ENCODE results near the gene PITPNM3.

Gene PITPNM3

DNA sequence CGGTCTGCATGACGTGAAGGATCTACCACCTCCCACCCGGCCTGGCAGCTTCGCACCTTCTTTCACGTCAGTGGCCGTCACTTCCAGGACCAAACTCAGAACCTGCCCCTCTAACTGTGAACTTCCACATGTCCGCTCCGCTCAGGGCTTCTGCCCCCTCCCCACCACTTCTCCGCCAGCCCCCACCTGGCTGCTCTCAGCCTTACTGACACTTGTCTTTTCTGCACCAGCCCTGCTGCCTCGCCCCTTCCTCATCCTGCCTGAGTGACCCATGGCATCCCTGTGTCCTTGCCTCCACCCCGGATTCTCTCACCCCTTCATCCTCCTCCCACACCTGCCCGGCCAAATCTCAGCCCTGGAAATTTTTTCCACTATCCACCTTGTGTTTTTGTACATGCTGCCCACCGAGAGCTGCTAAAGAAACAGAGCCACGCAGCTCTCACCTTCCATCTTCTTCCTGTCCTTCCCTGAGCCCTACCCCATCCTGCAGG lies 97.8 kb downstream of the PITPNM3 start:
- DNase-seq = no peak

DNA sequence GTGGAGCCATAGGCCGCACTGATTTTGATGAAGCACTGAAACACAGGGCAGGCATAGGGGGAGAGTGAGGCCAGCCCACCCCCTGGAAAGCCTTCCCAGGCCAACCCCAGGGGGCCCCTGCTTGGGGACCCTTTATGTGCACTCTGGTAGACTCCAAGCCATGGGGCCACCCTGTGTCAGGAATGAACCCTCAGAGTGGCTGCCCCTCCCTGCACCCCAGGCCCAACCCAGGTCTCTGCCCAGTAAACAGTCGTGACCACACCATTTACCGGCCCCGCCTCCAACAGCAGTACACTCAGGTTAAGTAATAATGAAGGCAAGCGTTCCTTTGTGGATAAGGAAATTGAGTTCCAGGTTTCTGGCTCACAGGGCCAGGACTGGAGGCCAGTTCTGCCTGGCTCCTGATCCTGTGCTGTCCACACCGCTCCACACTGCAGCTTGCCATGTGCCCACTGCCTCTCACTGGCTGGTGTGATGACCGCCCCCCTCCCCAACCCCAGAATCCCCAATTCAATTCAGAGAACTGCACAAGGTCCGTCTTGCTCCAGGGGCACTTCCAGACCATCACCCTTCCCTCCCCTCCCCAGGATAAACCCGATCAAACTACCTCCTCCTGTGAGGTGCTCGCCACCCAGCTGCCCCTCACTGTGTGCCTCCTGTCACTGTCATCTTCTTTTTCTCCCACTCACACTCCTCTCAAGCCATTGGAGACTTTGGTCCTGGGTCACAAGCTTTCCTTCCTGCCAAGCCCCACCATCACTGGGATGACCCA lies 98.5 kb downstream of the PITPNM3 start:
- no peak for DNase-seq

GRCh38 chr17:6456914-6457687 lies 99.3 kb downstream of the PITPNM3 start:
- DNase-seq = no peak

- DNase-seq = no peak
These were observed 100.0 kb downstream of the PITPNM3 start for GRCh38 chr17:6456321-6456720.

- DNase-seq = no peak
These were observed 101.0 kb downstream of the PITPNM3 start for GRCh38 chr17:6455321-6455705.

DNA sequence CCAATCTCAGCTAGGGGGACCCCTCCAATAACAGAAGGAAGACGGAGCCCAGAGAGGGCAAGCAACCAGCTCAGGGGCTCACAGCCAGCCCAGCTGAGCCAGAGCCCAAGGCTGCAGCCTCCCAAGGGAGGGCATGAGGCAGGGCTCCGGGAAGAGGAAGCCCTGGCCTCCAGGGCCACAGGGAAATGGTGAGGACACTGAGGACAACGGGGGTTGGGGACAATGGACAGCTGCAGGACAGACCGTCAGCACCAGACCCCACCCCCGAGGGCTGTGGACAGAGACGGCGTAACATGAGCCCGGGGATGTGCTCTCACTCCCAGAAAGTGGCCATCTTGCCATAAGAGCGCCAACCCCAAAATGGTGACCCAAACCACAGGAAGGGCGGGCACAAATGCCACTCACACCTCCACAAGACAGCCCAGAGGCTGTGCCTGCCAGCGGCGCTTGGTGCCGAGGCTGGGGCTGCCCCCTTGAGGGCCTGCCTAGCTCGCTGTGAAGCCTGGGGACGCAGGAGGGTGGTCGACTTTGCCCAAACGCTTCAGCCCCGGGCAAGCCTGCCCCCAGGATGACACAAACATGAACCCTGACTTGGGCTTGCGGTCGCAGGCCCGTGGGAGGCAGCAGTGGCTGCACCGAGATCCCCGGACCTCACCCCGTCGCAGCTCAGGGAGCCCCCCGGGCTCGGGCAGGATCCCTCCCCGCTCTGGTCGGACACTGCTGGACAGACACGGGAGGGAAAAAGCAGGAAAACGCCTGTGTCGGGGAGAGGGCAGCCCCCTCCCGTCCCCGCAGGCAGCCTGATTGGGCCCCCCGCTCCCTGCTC lies 101.6 kb downstream of the PITPNM3 start:
- no peak for DNase-seq

- DNase-seq = no peak
These were observed 102.9 kb downstream of the PITPNM3 start for GRCh38 chr17:6453279-6454024.

DNA sequence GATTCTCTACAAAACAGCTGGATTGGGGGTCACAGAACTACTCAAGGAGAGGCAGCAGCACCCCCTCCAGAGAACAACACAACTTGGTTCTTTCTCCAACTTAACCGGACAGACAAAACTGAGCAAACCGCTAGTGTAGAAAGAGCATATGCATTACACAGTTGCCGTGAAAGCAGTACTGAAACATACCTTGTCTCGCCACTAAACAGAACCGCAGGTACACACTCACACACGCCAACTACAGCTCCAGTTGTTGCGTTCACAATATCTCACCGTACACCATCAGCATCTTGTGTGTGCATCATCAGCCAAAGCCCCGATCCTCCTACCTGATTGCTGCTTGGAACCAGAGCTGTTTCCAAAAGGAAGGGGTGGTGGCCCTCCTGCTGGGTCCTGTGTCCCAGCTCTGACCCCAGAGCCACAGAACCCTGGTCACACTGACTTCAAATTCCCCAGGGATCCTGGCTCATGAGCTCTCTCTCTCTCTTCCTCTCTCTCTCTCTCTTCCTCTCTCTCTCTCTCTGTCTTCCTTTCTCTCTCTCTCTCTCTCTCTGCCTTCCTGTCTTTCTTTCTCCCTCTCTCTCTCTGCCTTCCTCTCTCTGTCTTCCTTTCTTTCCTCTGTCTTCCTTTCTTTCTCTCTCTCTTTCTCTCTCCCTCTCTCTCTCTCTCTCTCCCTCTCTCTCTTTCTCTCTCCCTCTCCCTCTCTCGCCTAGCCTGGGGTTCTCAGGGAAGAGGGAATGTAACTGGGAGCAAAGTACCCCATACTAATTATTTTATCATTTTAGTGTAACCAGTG lies 103.7 kb downstream of the PITPNM3 start:
- DNase-seq = no peak

- DNase-seq = peak; percentile 50
These were observed 105.2 kb downstream of the PITPNM3 start for GRCh38 chr17:6450926-6451832.

GRCh38 chr17:6449307-6449706 lies 107.0 kb downstream of the PITPNM3 start:
- DNase-seq = no peak

DNA sequence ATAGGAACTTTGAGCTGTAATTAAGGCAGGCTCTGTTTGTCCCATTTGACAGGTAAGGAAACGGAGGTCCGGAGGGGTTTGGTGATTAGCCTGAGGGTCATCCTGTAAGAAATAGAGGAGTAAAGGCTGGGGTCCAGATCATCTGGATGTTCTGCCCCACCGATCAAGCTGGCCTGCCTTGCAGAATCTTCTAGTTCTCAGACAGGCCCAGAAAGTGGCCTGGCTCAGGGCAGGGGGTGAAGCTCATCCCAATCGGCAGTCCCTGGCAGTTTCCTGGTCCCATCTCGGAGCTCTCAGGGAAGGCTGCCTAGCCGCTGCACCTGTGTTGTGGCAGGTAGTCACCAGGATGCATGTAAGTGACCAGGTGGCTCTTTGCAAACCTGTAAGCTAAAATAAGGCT lies 107.9 kb downstream of the PITPNM3 start:
- DNase-seq = no peak

DNA sequence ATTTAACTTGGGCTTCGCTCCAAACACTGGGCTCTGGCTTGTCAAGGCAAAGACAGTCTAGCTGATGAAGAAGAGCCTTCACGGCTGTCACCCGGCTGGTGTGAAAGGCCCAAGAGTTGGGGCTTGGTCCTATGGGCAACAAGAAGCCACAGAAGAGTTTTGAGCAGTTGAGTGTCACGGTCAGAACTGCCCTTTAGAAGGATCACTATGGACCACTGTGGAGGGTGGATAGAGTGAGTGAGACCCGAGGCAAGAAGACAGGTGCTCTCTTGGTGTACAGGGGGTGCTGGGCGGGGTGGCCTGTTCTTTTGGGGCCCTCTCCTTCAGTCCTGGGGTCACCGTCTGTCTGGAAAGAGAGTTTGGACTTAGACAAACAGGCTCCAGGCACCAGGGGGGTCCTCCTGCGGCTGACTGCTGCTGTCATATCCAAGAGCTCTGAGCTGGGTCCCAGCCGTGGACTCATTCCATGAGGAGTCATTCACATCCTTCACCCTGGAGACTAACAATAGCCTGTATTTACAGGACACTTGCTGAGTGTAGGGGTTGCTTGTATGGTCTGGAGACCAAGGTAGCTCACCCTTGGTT lies 109.7 kb downstream of the PITPNM3 start:
- DNase-seq = no peak

GRCh38 chr17:6444571-6445335 lies 111.6 kb downstream of the PITPNM3 start:
- DNase-seq = no peak

DNA sequence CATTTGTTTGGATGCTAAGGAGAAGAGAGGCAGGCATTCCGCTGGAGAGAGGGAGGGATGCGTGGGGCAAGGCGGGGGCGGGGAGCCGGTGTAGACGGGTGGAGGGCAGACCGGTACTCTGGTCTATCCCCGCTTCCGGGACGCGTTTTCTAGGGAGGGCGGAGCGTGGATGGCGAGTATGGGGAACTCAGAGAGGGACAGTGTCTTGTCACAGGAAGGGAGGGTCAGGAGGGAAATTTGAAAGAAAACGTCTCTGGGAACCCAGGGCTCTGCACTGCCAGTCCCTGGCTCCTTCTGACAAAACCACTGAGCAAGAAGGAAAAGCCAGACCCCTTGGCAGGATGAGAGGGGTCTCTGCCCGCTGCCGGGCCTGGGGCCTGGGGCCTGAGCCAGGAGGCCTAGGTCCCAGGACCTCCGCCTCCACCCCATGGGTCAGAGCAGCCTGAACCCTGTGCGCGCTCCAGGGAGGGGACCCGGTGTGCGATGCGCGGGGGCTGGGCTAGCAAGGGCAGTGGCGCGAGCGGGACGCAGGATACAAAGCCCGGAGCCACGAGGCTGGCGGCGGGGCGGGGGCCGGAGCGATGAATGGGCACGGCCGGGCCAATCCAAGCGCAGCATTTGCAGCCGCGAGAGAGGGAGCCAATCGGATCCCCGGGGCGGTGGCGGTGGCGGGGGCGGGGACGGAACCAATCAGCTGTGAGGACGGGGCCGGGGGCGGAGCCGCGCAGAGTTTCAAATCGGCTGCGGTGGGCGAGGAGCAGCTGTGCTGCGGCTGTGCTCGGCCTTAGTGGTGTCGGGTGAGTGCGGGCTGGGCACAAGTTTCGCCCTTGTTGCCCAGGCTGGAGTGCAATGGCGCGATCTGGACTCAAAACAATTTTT lies 112.4 kb downstream of the PITPNM3 start, which contains the start of gene PIMREG:
PIMREG (plus strand) TSS at position 764 of the 879 bp plus-strand sequence. CDS start 656 bp downstream, outside the sequence.
- DNase-seq = peak; percentile 99

- DNase-seq = no peak
These were observed 113.6 kb downstream of the PITPNM3 start for GRCh38 chr17:6442775-6443174.

GRCh38 chr17:6439951-6440350 lies 116.4 kb downstream of the PITPNM3 start:
- no peak for DNase-seq

DNA sequence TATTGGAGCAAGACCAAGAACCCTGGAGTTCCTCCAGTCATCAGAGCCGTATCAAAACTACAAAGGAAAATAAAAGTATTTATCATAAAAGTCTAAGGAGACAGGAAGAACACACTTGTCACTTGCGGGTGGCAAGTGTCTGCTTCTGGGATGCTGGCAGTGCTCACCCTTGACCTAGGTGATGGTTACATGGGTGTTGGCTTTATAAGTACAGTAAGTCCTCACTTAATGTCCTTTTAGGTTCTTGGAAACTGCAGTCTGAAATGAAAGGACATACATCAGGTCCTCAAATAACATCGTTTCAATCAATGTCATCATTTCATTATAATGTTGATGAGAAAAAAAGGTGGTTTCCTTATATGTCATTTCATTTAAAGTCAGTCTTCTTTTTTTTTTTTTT lies 118.4 kb downstream of the PITPNM3 start:
- no peak for DNase-seq

DNA sequence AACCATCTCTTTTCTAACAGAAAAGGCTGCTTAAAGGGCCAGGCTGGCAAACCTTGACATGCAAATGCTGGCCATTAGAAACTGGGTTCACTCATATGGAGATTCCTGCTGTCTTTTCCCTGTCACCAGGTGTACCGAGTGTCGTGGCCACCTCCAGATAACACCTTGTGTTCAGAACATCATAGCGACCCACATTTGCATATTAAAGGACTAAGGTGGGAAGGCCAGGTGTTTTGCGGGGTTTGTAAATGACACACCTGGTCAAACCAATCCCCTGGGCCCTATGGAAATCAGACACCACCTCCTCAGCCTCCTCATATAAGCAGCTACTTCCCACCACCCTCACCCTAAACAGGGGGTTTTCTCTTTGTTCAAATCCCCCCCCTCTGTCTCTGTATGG lies 118.9 kb downstream of the PITPNM3 start:
- no peak for DNase-seq
